Osteocyte (in vitro differentiated cells): ENCODE measurements around the gene LPAR1. TPM values are rescaled to one million over a fixed set of nuclear protein-coding genes. Genes with fewer than 3 reads are reported as not detected.
A peak's percentile ranks its signal among the peaks of the same experiment; 100 is the strongest.

Experiments
- DNase-seq: peaks from one replicate; pipeline ENCODE4 v3.0.0; 2021; ENCODE audit warnings: mixed read lengths; ENCODE audit not compliant: unreplicated experiment; ENCODE audit errors: extremely low spot score
- H3K27ac Mint-ChIP-seq: one replicate; pipeline ENCODE4 v1.8.0; 2021; ENCODE audit warnings: mild to moderate bottlenecking, mixed read lengths; ENCODE audit not compliant: unreplicated experiment
- H3K27me3 Mint-ChIP-seq: one replicate; pipeline ENCODE4 v1.8.0; 2021; ENCODE audit warnings: mixed read lengths; ENCODE audit not compliant: unreplicated experiment
- H3K36me3 Mint-ChIP-seq: one replicate; pipeline ENCODE4 v1.8.0; 2021; ENCODE audit warnings: mixed read lengths; ENCODE audit not compliant: unreplicated experiment
- H3K4me1 Mint-ChIP-seq: one replicate; pipeline ENCODE4 v1.8.0; 2021; ENCODE audit warnings: mixed read lengths; ENCODE audit not compliant: unreplicated experiment
- H3K4me3 Mint-ChIP-seq: one replicate; pipeline ENCODE4 v1.8.0; 2021; ENCODE audit warnings: mild to moderate bottlenecking, moderate library complexity, mixed read lengths; ENCODE audit not compliant: unreplicated experiment
- H3K9me3 Mint-ChIP-seq: one replicate; pipeline ENCODE4 v1.8.0; 2021; ENCODE audit warnings: mixed read lengths; ENCODE audit not compliant: unreplicated experiment
- total RNA-seq: library from RNA; stranded (reverse); gene quantifications from 2 replicates; pipeline ENCODE4 v1.2.1, GENCODE V29; 2021
- TF ChIP-seq, protein P1 (sequence below): fragments of 200-600 bp; sonication (generic); IDR thresholded peaks from 2 replicates; pipeline ENCODE4 v1.5.0; 2021; ENCODE audit warnings: antibody characterized with exemption, mild to moderate bottlenecking, moderate library complexity

Gene LPAR1
- total RNA-seq, 1 donor from 2014 or later: 120 TPM

- Mint-ChIP-seq H3K27ac (peak overlapping the region; percentile 94), H3K9me3 (peaks cover 3% of the 10 kb centered on the region), H3K36me3 (peaks cover 20% of the 10 kb centered on the region), H3K27me3 (no peaks in the 10 kb centered on the region), H3K4me1 (peaks cover 84% of the 10 kb centered on the region), H3K4me3 (no peak overlapping the region)
- DNase-seq: no peak
- TF ChIP-seq, protein P1, sequence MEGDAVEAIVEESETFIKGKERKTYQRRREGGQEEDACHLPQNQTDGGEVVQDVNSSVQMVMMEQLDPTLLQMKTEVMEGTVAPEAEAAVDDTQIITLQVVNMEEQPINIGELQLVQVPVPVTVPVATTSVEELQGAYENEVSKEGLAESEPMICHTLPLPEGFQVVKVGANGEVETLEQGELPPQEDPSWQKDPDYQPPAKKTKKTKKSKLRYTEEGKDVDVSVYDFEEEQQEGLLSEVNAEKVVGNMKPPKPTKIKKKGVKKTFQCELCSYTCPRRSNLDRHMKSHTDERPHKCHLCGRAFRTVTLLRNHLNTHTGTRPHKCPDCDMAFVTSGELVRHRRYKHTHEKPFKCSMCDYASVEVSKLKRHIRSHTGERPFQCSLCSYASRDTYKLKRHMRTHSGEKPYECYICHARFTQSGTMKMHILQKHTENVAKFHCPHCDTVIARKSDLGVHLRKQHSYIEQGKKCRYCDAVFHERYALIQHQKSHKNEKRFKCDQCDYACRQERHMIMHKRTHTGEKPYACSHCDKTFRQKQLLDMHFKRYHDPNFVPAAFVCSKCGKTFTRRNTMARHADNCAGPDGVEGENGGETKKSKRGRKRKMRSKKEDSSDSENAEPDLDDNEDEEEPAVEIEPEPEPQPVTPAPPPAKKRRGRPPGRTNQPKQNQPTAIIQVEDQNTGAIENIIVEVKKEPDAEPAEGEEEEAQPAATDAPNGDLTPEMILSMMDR: no peak
Measured at GRCh38 chr9:110997847-110998246, 40.4 kb downstream of the LPAR1 start.

DNA sequence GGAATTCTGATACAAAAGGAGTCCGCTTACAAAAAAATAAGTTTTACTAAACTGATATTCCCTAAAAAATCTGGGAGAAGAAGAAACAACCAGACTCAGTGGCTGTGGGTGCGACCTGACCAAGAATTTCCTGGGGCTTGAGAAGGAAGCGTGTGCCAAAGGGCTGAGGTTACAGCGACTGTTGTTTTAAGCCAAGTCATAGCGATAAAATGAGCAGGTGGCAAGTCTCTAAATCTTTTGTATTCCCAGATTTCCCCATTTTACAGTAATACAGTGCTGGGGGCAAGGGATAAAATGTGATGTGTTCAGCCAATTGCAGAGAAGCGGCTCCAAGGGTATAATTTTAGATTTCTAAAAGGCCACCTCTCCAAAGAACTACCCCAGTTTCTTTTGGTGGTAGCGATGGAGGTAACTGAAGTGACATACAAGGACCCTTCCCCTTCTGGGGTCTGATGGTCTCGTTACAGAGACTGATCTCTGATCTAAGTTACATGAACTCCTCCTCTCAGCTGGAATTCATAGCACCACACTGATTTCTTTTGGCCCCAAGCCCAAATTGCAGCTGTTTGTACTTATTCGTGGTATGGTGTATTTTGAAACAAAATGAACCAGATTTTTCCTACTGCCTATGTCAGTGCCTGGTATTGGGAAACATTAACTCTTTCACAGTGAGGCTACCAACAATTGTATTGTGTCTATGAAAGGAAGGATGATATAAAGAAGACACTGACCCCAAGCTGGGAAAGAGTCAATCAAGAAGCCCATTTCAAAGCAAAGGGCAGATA, 41.6 kb downstream of the LPAR1 start:
- H3K4me3 Mint-ChIP-seq: peak overlapping the region; percentile 1
- H3K36me3 Mint-ChIP-seq: peaks cover 20% of the 10 kb centered on the region
- DNase-seq: no peak
- TF ChIP-seq, protein P1: no peak
- H3K27me3 Mint-ChIP-seq: no peaks in the 10 kb centered on the region
- H3K27ac Mint-ChIP-seq: peak overlapping the region; percentile 94
- peaks cover 93% of the 10 kb centered on the region for H3K4me1 Mint-ChIP-seq
- peaks cover 3% of the 10 kb centered on the region for H3K9me3 Mint-ChIP-seq

DNA sequence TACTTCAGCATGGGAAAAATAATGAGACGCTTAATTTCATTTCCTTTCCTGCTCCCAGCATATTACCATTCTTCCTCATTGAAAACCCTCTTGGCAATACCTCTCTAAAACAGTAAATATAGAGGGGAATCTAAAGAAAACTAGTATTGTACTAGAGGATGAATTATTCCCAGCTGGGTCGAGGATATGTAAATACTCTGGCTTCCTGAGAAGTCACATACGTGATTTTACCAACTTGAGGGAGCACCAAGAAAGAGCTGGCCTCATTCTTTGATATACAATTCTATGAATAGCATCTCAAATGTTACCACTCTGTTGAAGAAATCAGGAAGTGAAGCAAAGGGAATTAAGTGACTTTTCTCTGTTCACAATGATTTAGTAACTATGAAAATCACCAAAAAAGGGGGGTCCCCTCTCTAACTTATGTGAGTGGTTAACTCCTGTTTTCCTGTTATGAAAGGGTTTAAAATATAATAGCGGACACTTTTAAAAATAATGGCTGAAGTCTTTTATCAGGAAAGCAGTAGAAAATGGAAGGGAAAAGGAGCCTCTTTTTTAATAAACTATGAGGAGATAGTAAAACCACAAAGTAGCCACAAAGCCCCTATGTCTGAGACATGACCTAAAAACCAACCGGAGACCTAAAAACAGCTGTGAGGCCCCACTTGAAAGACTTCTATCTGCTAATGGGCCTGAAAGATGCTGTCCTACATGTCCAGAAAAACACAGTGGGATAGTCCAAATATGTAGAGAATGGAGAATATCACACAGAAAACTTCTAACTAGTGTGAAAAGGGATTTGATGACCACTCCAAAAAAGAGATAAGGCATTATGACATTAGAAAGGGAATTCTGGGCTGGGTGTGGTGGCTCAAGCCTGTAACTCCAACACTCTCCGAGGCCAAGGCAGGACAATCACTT, 42.6 kb downstream of the LPAR1 start:
- peaks cover 19% of the 10 kb centered on the region for H3K36me3 Mint-ChIP-seq
- H3K27me3 Mint-ChIP-seq: no peaks in the 10 kb centered on the region
- peaks cover 3% of the 10 kb centered on the region for H3K9me3 Mint-ChIP-seq
- H3K4me1 Mint-ChIP-seq: peaks cover 92% of the 10 kb centered on the region
- DNase-seq: no peak
- H3K27ac Mint-ChIP-seq: peak overlapping the region; percentile 94
- TF ChIP-seq, protein P1: no peak
- H3K4me3 Mint-ChIP-seq: peak overlapping the region; percentile 40

GRCh38 chr9:110994771-110995241, 43.5 kb downstream of the LPAR1 start:
- peak overlapping the region; percentile 40 for H3K4me3 Mint-ChIP-seq
- DNase-seq: no peak
- peak overlapping the region; percentile 94 for H3K27ac Mint-ChIP-seq
- peaks cover 23% of the 10 kb centered on the region for H3K36me3 Mint-ChIP-seq
- H3K4me1 Mint-ChIP-seq: peaks cover 89% of the 10 kb centered on the region
- TF ChIP-seq, protein P1: no peak
- peaks cover 5% of the 10 kb centered on the region for H3K9me3 Mint-ChIP-seq
- H3K27me3 Mint-ChIP-seq: no peaks in the 10 kb centered on the region

DNA sequence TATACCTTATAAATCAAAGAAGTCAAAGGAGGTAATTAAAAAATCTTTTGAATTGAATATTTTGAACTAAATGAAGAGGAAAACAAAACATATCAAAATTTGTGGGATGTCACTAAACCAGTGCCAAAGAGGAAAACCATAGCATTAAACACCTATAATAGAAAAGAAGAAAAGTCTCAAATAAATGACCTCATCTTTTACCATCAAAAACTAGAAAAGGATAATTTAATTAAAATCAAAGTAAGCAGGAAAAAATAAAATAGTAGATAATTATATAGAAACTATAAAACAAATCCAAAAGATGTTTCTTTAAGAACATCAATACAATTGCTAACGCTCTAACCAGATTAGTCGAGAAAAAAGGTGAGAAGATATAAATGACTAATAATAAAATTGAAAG, 47.8 kb downstream of the LPAR1 start:
- Mint-ChIP-seq H3K4me3 (no peak overlapping the region), H3K27me3 (no peaks in the 10 kb centered on the region), H3K36me3 (peaks cover 36% of the 10 kb centered on the region), H3K4me1 (peaks cover 66% of the 10 kb centered on the region), H3K27ac (peak overlapping the region; percentile 19), H3K9me3 (peaks cover 19% of the 10 kb centered on the region)
- TF ChIP-seq, protein P1: no peak
- DNase-seq: no peak
